HCT116 (cell line): ENCODE measurements around the gene FNDC3B. TPM values are rescaled to one million over a fixed set of nuclear protein-coding genes. Genes with fewer than 3 reads are reported as not detected.

Source experiments
- ATAC-seq: fragments of 200-7000 bp; cut with Tn5 transposase; 2 replicates; pipeline ENCODE4 v1.9.1; 2020; ENCODE audit warnings: mild to moderate bottlenecking, moderate library complexity
- BruUV-seq: library from RNA; stranded (reverse); fragments of 400-500 nt; replicated peaks from 2 replicates; lab custom pipeline; 2021; lab: Mats Ljungman, UMichigan
- CTCF ChIA-PET: fragments of 300-600 bp; sonication (Branson Sonifier 250); formaldehyde crosslinking; loops from one replicate; lab custom pipeline; 2021; ENCODE audit warnings: antibody characterized with exemption; lab: Charles Lee
- POLR2A ChIA-PET: fragments of 300-600, 350-600 bp; sonication (Branson Sonifier 250); formaldehyde crosslinking; loops from one replicate; lab custom pipeline; 2021; ENCODE audit warnings: antibody characterized with exemption; lab: Charles Lee
- RAD21 ChIA-PET, 2 experiments: fragments of 300-600 bp; sonication (Branson Sonifier 250); formaldehyde crosslinking; loops; one replicate each; lab custom pipeline; 2023; ENCODE audit warnings: low total read pairs in 2 of 2; ENCODE audit not compliant: uncharacterized antibody in 2 of 2, unreplicated experiment in 2 of 2, low non-redundant PET in 1 of 2; lab: Charles Lee
- DNase-seq: peaks from one replicate; pipeline ENCODE4 v3.0.0-alpha.2; 2010; ENCODE audit warnings: low read depth, low spot score
- H2AFZ ChIP-seq: fragments of 200-600 bp; shearing (Covaris generic), sonication (generic); 2 replicates; pipeline ENCODE4 v1.6.1; 2017; ENCODE audit warnings: low read depth, mixed run types, mixed read lengths, antibody characterized with exemption, low read length; ENCODE audit not compliant: poor library complexity, severe bottlenecking
- H3K27ac ChIP-seq: 2 replicates; pipeline ENCODE4 v1.5.1; 2012; ENCODE audit warnings: low read depth, low read length
- H3K27me3 ChIP-seq: fragments of 200-600 bp; sonication (generic); 2 replicates; pipeline ENCODE4 v1.6.1; 2016; ENCODE audit warnings: mixed run types, low read length, mixed read lengths; ENCODE audit not compliant: insufficient read depth
- H3K36me3 ChIP-seq, 2 experiments: fragments of 200-500 bp in 1 of 2; fragments of 200-600 bp in 1 of 2; sonication (Bioruptor generic) in 1 of 2; sonication (generic) in 1 of 2; 2 replicates each; pipeline versions ENCODE4 v1.5.1 to v1.6.1; 2014 to 2016; ENCODE audit warnings: low read length in 2 of 2, inconsistent platforms in 1 of 2, mixed read lengths in 1 of 2, mixed run types in 1 of 2; ENCODE audit not compliant: insufficient read depth in 2 of 2, control insufficient read depth in 1 of 2
- H3K4me1 ChIP-seq, 2 experiments: fragments of 200-600 bp in 1 of 2; sonication (generic) in 1 of 2; 2 replicates each; pipeline versions ENCODE4 v1.5.1 to v1.6.1; 2012 to 2017; ENCODE audit warnings: low read length in 2 of 2, inconsistent platforms in 1 of 2, mild to moderate bottlenecking in 1 of 2, mixed read lengths in 1 of 2, mixed run types in 1 of 2, moderate library complexity in 1 of 2; ENCODE audit not compliant: insufficient read depth in 2 of 2, control insufficient read depth in 1 of 2
- H3K4me2 ChIP-seq: fragments of 200-600 bp; sonication (generic); 2 replicates; pipeline ENCODE4 v1.6.1; 2017; ENCODE audit warnings: mixed run types, low read length, mixed read lengths
- H3K4me3 ChIP-seq, 2 experiments: fragments of 200-600 bp in 1 of 2; sonication (generic) in 1 of 2; replicated peaks in 1 of 2; 2 replicates each; pipeline ENCODE4 v1.5.1; 2011 to 2016; ENCODE audit warnings: low read length in 2 of 2, control low read depth in 1 of 2, low read depth in 1 of 2, mild to moderate bottlenecking in 1 of 2, mixed read lengths in 1 of 2, mixed run types in 1 of 2
- H3K79me2 ChIP-seq: fragments of 200-600 bp; sonication (generic); 2 replicates; pipeline ENCODE4 v1.6.1; 2017; ENCODE audit warnings: mild to moderate bottlenecking, mixed run types, low read length, moderate library complexity, mixed read lengths; ENCODE audit not compliant: insufficient read depth
- H3K9ac ChIP-seq: fragments of 200-600 bp; sonication (generic); 2 replicates; pipeline ENCODE4 v1.6.1; 2016; ENCODE audit warnings: low read length, mixed read lengths
- H3K9me2 ChIP-seq: fragments of 200-600 bp; sonication (generic), shearing (Covaris generic); 2 replicates; pipeline ENCODE4 v1.6.1; 2017; ENCODE audit warnings: mixed run types, mild to moderate bottlenecking, moderate library complexity; ENCODE audit not compliant: insufficient read depth
- H3K9me3 ChIP-seq, 2 experiments: fragments of 200-500 bp in 1 of 2; fragments of 200-600 bp in 1 of 2; sonication (Bioruptor generic) in 1 of 2; sonication (generic) in 1 of 2; 2 replicates each; pipeline ENCODE4 v1.6.1; 2014 to 2017; ENCODE audit warnings: low read length in 2 of 2, mixed read lengths in 2 of 2, inconsistent platforms in 1 of 2, low read depth in 1 of 2, mild to moderate bottlenecking in 1 of 2, mixed run types in 1 of 2, moderate library complexity in 1 of 2; ENCODE audit not compliant: control insufficient read depth in 1 of 2, insufficient read depth in 1 of 2
- H4K20me1 ChIP-seq: fragments of 200-600 bp; sonication (generic), shearing (Covaris generic); 2 replicates; pipeline ENCODE4 v1.6.1; 2017; ENCODE audit warnings: mixed run types, mild to moderate bottlenecking, moderate library complexity; ENCODE audit not compliant: insufficient read depth
- ATF3 ChIP-seq: IDR thresholded peaks from 2 replicates; pipeline ENCODE4 v1.6.1; 2012
- CEBPB ChIP-seq: IDR thresholded peaks from 2 replicates; pipeline ENCODE4 v1.6.1; 2012; ENCODE audit warnings: low read depth
- CTCF ChIP-seq, 3 experiments: fragments of 200-600 bp in 1 of 3; sonication (generic) in 1 of 3; IDR thresholded peaks in 2 of 3; conservative IDR thresholded peaks in 1 of 3; 2 replicates each; pipeline ENCODE4 v1.5.1; 2012 to 2017; ENCODE audit warnings: low read depth in 2 of 3, low read length in 2 of 3, antibody characterized with exemption in 1 of 3, borderline replicate concordance in 1 of 3, control low read depth in 1 of 3, mild to moderate bottlenecking in 1 of 3, mixed read lengths in 1 of 3, mixed run types in 1 of 3, moderate library complexity in 1 of 3; ENCODE audit not compliant: insufficient read depth in 1 of 3
- EGR1 ChIP-seq: IDR thresholded peaks from 2 replicates; pipeline ENCODE4 v1.6.1; 2012; ENCODE audit warnings: low read depth
- ELF1 ChIP-seq: IDR thresholded peaks from 2 replicates; pipeline ENCODE4 v1.6.1; 2012; ENCODE audit warnings: low read depth, borderline replicate concordance
- EZH2phosphoT487 ChIP-seq: fragments of 200-600 bp; IDR thresholded peaks from 2 replicates; pipeline ENCODE4 v1.6.1; 2018; ENCODE audit warnings: antibody characterized with exemption, borderline replicate concordance
- FOSL1 ChIP-seq: IDR thresholded peaks from 2 replicates; pipeline ENCODE4 v1.6.1; 2012; ENCODE audit warnings: low read depth
- JUND ChIP-seq: IDR thresholded peaks from 2 replicates; pipeline ENCODE4 v1.6.1; 2012
- MAX ChIP-seq: IDR thresholded peaks from 2 replicates; pipeline ENCODE4 v1.6.1; 2012
- POLR2A ChIP-seq: IDR thresholded peaks from 2 replicates; pipeline ENCODE4 v1.7.0; 2011; ENCODE audit warnings: borderline replicate concordance; ENCODE audit not compliant: insufficient read depth, insufficient read length; ENCODE audit errors: extremely low read depth
- POLR2AphosphoS5 ChIP-seq: IDR thresholded peaks from 2 replicates; pipeline ENCODE4 v1.6.1; 2011; ENCODE audit warnings: mild to moderate bottlenecking, low read depth, low read length, moderate library complexity
- SP1 ChIP-seq: IDR thresholded peaks from 2 replicates; pipeline ENCODE4 v1.6.1; 2012; ENCODE audit warnings: low read depth
- YY1 ChIP-seq: IDR thresholded peaks from 2 replicates; pipeline ENCODE4 v1.6.1; 2011; ENCODE audit warnings: low read length, low read depth, moderate library complexity, mild to moderate bottlenecking; ENCODE audit not compliant: insufficient replicate concordance; ENCODE audit errors: extremely low read depth
- ZBTB33 ChIP-seq: IDR thresholded peaks from 2 replicates; pipeline ENCODE4 v1.6.1; 2011; ENCODE audit warnings: mild to moderate bottlenecking, low read length, moderate library complexity; ENCODE audit not compliant: insufficient replicate concordance; ENCODE audit errors: extremely low read depth
- ZFX ChIP-seq: fragments of 450-650 bp; IDR thresholded peaks from 2 replicates; pipeline ENCODE4 v1.6.1; 2017
- intact Hi-C: fragments of 100-400 bp; cut with micrococcal nuclease; formaldehyde crosslinking; loops from 2 replicates; pipeline ENCODE4 v1.10.0; 2022
- total RNA-seq: library from RNA; stranded (reverse); gene quantifications from one replicate; pipeline ENCODE4 v1.2.1, GENCODE V29; 2021; ENCODE audit not compliant: unreplicated experiment

FNDC3B gene
- total RNA-seq, 1 experiment from 2014 or later = 45.7 TPM

- TF ChIP-seq CTCF (IDR thresholded peaks at IDR 0.05 in 2 of 3, conservative IDR thresholded peaks at IDR 0.05 in 1 of 3; ENCODE audit: borderline replicate concordance in 1 of 3, insufficient read depth in 1 of 3, low read depth in 2 of 3, low read length in 2 of 3) (no peak), EGR1 (no peak), MAX (no peak), ZFX (no peak)
Measured at GRCh38 chr3:172343979-172344378, 304.6 kb downstream of the FNDC3B start (continued).

GRCh38 chr3:172346161-172346560 is 306.8 kb downstream of the FNDC3B start:
- RAD21 ChIA-PET = no interaction called here
- intact Hi-C loops = loop anchor here (10.0 kb wide), 1 partner anchor 1381 kb away; no protein-coding TSS in a partner anchor
- H3K27me3 ChIP-seq = no peaks in the 10 kb centered on the region
- H3K9me2 ChIP-seq = no peaks in the 10 kb centered on the region
- TF ChIP-seq POLR2A (no peak), SP1 (no peak), FOSL1 (no peak), JUND (no peak), ATF3 (no peak), MAX (no peak), ELF1 (no peak), CEBPB (no peak), POLR2AphosphoS5 (no peak), YY1 (no peak), ZBTB33 (no peak), EZH2phosphoT487 (no peak)
- no peak overlapping the region for H3K4me2 ChIP-seq
- H3K36me3 ChIP-seq = peaks cover 2 to 13% of the 10 kb centered on the region in 2 experiments; a peak in 2 of 4 replicates
- H3K9me3 ChIP-seq = no peaks in the 10 kb centered on the region
- CTCF ChIA-PET = no interaction called here
- no peak overlapping the region for H3K27ac ChIP-seq
- DNase-seq (no peak), ATAC-seq (no peak)
- H4K20me1 ChIP-seq = no peaks in the 10 kb centered on the region
- no peak overlapping the region for H3K9ac ChIP-seq
- H3K4me3 ChIP-seq = no peak overlapping the region
- no peaks in the 10 kb centered on the region for H3K79me2 ChIP-seq
- no TSS peak for BruUV-seq
- H2AFZ ChIP-seq = no peak overlapping the region
- H3K4me1 ChIP-seq = peaks cover 19 to 22% of the 10 kb centered on the region in 2 experiments
- POLR2A ChIA-PET = no interaction called here
